Transverse colon (tissue), 4 donors: Measurements from ENCODE around the gene BLVRA.

Experiments
- EP300 ChIP-seq: sonication (generic); formaldehyde crosslinking; IDR thresholded peaks from one replicate; pipeline ENCODE4 v1.6.1; 2017; ENCODE audit warnings: antibody characterized with exemption, low read depth
- POLR2A ChIP-seq: fragments of 450-650 bp; IDR thresholded peaks from one replicate; pipeline ENCODE4 v1.6.1; 2016; ENCODE audit warnings: antibody characterized with exemption, mild to moderate bottlenecking, moderate library complexity
- POLR2AphosphoS5 ChIP-seq, 3 donors: sonication (generic); formaldehyde crosslinking; IDR thresholded peaks; one replicate each; pipeline ENCODE4 v1.6.1; 2016; ENCODE audit warnings: antibody characterized with exemption in 3 of 3
- TF ChIP-seq, protein P1 (sequence below), 5 experiments: fragments of 200-600 bp in 3 of 5; fragments of 450-650 bp in 2 of 5; sonication (generic) in 3 of 5; IDR thresholded peaks; 1 replicate in 2 of 5; 2 replicates in 3 of 5; pipeline ENCODE4 v1.5.1; 2016 to 2017; ENCODE audit warnings: antibody characterized with exemption in 5 of 5, inconsistent platforms in 3 of 5, mild to moderate bottlenecking in 2 of 5, moderate library complexity in 1 of 5

DNA sequence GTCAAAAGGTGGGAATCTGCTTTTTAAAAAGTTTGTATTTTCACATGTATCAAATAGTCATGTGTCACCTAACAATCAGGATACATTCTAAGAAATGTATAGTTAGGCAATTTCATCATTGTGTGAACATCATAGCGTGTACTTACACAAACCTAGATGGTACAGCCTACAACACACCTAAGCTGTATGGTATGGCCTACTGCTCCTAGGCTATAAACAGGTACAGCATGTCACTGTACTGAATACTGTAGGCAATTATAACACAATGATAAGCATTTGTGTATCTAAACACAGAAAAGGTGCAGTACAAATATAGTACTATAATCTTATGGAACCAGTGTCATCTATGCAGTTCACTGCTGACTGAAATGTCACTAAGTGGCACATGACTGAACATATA, 47.0 kb upstream of the BLVRA start:
- TF ChIP-seq, protein P1, sequence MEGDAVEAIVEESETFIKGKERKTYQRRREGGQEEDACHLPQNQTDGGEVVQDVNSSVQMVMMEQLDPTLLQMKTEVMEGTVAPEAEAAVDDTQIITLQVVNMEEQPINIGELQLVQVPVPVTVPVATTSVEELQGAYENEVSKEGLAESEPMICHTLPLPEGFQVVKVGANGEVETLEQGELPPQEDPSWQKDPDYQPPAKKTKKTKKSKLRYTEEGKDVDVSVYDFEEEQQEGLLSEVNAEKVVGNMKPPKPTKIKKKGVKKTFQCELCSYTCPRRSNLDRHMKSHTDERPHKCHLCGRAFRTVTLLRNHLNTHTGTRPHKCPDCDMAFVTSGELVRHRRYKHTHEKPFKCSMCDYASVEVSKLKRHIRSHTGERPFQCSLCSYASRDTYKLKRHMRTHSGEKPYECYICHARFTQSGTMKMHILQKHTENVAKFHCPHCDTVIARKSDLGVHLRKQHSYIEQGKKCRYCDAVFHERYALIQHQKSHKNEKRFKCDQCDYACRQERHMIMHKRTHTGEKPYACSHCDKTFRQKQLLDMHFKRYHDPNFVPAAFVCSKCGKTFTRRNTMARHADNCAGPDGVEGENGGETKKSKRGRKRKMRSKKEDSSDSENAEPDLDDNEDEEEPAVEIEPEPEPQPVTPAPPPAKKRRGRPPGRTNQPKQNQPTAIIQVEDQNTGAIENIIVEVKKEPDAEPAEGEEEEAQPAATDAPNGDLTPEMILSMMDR (IDR thresholded peaks at IDR 0.05): no peak
- TF ChIP-seq POLR2A (no peak), EP300 (no peak), POLR2AphosphoS5 (IDR thresholded peaks at IDR 0.05) (no peak)
